GM19025 (cell line): ENCODE measurements around the gene RAP1GAP.

Experiments
- ATAC-seq: cut with Tn5 transposase; IDR thresholded peaks from one replicate; pipeline ENCODE4 v1.9.1; 2021; ENCODE audit warnings: mild to moderate bottlenecking, low read depth, moderate library complexity; ENCODE audit not compliant: unreplicated experiment

The RAP1GAP gene

DNA sequence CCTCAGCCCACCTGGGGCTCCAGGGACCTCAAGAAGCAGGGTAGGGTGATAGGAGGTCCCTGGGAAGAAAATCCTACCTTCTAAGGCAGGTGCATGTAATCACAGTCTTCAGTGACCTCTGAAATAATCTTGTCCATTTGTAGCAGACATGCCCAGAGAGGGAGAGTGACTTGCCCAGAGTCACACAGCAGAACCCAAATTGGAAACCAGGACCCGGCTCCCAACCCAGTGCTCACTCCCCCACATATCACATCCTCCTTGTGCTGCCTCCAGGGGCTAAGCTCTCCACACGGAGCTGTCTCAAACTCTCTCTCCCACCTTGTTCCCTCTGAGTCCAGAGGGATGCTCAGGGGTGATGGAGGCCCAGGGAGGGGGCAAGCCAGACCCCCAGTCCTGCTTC is 72.5 kb downstream of the RAP1GAP start:
- no peak for ATAC-seq

DNA sequence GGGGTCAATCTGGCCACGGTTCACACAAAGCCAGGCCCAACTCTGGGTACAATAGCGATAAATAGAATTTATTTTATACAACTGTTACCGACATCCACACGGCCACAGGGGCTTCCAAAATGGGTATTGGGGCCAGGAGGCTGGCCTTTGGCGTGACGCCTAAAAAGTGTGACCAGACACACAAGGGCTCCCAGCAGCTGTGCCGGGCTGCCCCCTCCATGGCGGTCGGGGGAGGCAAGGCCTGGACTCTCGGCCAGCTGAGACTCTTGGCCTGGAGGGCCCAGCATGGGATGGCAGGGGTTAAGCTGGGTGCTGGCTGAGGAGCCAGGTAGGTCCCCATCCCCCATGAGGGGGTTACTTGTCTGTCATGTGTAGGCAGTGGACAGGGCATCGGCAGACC is 73.0 kb downstream of the RAP1GAP start:
- ATAC-seq: no peak

DNA sequence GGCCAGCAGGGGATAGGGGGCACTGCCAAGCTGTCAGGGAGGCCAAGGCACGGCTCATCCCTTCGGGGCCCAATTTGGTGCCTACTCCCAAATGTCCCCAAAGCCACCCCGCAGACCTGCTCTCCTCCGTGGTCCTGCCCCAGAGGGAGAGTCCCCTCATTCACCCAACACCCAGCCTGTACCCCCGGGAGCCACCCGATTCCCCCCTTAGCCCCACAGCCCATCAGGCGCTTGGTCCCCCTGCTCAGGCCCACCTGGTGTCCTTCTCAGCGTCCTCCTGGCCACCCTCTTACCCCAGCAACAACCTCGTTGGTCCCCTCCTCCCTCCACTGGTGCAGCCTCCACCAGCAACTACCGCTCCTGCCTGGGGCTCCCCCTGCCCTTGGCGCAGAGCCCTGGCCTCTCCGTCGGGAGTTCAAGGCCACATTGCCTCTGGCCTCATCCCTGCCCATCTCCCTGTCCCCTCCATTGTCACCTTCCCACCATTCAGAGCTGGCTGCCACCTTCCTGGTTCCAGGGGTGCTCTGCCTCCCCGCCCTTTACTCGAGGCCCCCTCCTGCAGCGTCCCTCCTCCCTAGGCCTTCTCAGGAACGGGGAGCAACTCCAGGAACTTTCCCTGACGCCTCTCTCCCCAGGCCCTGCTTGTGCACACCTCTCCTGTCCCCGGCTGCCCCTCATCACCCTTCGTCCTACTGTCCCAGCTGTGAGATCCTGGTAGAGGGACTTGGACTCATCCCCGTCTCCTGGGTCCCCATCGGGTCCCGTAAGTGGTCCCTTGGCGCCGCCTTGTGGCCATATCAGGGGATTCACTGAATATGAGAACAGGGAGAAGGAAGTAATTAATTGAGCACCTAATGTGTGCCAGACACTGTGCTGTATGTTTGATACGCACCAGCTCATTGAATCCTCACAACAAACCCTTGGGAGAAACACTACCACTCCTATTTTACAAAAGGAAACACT is 73.9 kb downstream of the RAP1GAP start:
- ATAC-seq: no peak

DNA sequence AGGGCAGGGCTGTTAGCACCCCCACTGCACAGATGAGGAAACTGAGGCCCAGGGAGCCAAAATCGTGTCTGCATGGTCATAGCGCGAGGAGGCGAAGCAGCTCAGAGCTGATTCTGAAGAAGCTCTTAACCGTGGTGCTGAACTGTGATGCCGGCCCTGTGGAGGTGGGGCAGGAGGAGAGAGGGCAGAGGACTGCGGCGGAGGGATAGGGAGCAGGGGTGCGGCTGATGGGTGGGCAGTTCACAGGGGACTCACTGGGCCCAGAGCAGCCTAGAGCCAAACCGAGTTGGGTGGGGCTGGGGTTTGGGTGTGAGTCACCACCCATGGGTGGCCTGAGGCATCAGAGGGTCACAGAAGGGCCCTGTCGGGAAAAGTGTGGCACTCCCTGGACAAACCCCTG is 74.7 kb downstream of the RAP1GAP start:
- no peak for ATAC-seq

DNA sequence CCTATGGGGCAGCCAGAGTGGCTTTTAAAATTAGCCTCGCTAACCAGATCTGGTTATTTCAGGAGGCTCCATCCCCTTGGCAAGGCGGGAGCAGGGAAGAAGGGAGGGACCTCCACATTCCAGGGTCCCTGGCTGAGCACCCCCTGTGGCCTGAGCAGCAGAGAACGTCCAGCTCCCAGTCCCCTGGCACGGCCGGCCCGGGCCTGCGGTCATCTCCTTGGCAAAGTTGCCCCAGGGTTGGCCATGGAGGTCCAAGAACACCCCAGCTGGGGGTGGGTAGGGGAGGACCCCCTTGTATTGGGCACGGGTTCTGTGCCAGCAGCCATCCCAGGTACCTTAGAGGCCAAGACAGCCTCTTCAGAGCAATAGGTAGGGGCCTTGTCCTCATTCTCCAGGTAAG is 75.9 kb downstream of the RAP1GAP start:
- ATAC-seq: no peak

DNA sequence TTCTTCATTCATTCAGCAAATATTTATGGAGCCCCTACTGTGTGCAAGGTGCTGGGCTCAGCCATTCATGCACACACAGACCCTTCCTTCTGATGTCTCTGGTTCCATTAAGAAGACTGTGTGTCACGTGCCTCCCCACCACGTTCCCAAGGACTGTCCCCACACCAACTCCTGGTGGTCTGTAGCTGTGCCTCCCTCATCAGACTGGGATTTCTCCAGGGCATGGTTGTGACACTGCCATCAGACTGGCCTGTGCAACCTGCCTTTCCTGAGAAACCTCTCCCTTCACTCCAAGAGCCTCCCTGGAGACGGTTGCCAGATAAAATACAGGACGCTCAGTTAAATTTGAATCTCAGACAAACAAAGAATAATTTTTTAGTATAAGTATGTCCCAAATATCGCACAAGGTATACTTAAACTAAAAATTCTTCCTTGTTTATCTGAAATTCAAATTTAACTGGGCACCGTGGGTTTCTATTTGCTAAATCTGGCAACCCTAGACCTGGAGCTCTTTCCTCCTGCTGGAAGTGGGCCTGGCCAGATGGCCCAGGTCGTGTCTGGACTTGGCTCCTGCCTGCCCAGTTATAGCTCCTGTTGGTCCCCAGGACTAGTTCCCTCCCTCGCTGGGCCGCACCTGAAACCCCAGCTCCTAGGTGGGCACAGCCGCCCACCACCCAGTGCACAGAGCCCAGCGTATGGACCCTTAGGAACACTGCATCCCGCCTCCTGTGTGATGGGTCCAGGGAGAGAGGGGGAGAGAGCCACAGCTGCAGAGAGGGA is 76.9 kb downstream of the RAP1GAP start:
- ATAC-seq: no peak

DNA sequence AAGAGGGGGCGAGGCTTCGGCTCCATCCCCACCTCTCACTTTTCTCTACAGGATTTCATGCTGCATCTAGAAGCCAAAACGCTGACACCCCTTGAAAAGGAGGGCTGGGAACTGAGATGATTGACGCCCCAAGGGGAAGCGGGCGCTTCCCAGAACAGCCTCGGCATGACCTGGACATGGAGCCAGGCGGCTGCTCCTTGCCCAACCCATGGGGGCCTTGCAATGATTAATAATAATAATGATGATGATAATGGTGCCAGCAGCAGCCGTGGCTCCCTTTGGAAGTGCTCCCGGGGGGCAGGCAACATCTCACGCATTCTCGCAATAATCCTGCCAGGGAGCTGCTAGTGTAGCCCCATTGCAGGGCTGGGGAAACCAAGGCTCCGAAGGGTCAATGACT is 78.2 kb downstream of the RAP1GAP start:
- no peak for ATAC-seq

DNA sequence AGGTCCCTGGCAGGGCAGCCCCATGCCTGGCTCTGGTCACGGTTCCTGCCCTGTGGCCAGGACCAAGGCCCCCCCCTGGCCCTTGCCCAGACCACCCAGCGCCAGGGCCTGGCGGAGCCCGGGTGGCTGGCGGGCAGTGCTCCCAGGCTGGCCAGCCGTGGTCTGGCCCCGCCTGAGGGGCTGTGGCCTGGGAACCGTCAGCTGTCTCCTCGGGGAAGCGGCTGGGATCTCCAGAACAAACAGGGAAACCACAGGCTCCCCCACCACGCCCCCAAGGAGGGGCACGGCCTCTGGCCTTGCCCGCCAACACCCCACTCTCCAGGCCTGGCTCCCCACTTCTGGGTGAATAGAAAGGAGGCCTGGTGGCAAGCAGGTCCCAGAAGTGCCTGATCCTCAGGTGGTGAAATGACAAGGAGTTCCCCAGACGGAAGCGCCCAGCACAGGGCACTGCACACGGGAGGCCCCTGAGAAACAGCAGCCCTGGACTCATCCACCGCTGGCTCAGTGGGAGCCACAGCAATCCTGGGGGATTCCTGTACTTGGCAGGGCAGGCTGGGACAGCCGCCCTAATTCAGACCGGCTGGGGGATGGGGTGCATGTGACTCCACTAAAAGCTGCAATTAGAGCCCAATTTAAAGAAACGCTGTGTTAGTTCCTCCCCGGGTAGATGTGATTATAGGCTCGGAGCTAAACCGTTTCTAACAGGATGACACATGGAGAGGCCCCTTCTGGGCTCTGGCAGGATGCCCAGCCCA is 78.9 kb downstream of the RAP1GAP start:
- ATAC-seq: no peak

DNA sequence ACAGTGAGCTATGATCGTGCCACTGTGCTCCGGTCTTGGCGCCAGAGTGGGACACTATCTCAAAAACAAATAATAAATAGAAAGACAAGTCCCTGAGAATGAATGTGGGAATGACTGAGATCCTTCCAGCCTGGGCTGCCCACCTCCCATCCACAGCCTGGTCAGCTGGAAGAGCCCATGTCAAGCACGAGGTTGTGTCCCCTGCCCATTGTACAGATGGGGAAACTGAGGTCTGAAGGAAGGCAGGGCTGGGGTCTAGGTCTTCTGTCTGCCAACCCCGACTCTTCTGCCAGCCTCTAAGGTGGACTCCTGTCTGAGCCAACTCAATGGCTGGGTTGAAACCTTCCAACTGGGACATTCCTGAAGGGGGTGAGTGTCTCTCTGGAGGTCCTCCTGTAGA is 79.5 kb downstream of the RAP1GAP start:
- ATAC-seq: no peak

DNA sequence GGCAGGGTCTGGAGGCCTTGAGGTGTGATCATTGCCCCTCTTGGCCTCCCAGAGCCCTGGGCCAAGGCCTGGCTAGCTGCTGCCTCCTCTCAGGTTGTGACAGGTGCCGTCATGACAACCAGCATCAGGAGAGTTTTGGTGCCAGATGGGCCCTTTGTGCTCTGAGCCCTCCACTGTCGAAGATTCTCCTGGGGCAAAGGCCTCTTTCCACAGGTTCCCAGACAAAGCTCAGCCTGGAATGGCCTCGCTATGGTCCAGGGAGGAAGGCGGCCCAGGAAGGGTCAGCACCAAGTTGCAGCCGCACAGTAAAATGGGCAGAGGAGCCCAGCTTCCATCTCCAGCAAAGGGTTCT is 81.6 kb downstream of the RAP1GAP start:
- no peak for ATAC-seq

DNA sequence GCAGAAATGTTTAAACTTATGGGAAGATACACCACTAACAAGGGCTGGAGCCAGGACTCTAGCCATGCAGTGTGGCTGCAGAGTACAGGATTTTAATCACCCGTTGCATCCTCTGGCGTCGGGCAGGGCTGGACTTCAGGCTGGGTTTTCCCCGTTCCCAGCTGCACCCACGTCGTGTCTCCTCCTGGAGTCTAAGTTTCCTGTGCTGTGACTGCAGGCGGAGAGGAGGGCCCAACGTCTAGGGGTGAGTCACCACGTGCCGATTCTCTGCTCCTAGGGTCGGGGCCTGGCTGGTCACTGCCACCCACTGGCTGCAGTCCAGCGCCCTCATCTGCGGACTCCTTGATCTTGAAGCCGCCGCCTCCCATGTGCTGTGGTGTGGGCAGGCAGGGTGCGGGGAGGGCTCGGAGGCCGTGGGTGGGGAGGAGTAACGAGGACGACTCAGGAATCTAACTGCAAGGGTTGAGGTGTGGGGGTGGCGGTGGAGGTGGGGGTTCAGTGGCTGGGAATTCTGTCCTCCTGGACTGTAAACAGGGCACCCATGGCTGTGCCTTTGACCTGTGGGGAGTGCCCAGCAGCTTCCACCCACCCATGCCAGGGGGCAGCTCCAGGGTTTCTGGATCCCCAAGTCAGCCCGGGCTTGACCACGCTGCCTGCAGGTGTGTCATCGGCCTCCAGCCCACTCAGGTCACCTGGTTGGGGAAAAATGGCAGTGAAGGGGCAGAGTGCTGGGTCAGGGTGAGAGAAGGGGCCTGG is 82.1 kb downstream of the RAP1GAP start:
- ATAC-seq: no peak

DNA sequence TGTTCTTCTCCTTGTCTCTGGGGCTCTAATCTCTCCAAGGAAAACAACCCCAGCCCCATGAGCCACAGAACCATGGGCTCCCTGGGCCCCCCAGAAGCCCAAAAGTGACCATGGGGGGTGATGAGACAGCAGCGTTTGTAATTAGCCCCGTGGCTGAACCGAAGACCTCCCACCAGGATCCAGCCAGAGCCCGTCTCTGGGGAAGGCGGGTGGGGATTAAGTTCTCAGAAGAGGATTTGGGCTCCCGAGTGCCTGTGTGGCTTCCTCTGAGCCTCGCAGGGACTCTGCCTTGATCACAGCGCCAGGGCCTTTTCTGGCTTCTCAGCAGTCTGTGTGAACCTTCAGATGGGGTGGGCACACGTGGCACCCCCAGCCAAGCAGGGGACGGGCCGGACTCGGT is 82.9 kb downstream of the RAP1GAP start:
- no peak for ATAC-seq

DNA sequence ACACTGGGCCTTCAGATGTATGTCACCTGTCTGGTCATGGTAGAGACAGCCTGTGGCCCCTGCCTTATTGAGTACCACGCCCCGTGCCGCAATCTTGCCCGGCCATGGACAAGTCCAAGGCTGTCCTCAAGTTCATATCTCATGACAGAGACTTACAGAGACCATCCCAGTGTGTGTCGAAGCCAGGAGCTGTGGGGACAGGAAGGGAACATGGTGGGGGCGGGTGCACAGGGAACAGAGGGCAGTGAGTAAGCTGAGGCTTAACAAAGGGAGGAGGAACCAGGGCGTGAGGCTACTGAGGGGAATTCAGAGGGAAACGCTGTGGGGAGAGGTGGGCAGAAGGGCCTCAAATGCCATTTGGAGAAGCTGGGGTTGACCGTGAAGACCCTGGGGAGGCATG is 84.1 kb downstream of the RAP1GAP start:
- ATAC-seq: no peak

DNA sequence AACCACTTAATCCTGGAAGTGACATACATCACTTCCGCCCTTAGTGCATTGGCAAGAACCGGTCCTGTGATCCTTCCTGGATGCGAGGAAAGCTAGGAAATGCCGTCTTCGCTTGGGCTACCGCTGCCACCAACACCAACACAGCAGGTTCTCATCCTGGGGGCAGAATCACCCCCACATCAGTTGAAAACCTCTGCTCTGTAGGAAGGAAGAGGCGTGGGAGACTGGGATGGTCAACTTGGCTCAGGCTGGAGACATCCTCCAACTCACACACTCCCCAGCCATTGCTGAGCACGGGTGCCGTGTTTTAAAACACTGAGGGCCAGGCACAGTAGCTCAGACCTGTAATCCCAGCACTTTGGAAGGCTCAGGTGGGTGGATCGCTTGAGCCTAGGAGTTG is 85.1 kb downstream of the RAP1GAP start:
- no peak for ATAC-seq

DNA sequence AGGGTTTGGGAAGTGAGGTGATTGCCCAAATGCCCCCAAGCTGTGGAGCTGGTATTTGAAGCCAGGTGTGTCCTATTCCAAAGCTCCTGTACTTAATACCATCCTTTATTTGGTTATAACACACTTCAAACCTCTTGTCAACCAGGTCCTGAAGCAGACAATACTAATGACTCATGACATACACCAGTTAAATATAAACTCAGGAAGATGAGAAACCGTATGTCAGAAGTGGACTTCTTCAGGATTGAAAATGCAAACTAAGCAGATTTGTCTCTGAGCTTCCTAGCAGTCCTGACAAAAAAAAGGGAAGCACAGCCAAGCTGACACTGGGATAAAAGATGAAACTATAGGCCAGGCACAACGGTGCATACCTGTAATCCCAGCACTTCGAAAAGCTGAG is 89.4 kb downstream of the RAP1GAP start:
- no peak for ATAC-seq

DNA sequence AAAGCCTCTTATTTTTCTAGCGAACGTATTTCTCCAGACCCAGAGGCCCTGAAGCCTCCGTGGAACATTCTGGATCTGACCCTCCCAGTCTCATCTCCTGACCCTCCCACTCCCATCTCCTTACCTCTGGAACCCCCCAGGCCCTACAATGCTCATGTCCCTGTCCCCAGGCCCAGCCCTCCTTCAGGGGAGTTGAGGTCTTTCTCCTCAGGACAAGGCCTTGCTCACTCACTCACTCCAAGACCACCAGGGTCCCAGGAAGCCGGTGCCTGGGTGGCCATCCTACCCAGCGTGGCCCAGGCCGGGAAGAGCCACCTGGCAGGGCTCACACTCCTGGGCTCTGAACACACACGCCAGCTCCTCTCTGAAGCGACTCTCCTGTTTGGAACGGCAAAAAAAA is 91.2 kb downstream of the RAP1GAP start:
- no peak for ATAC-seq

DNA sequence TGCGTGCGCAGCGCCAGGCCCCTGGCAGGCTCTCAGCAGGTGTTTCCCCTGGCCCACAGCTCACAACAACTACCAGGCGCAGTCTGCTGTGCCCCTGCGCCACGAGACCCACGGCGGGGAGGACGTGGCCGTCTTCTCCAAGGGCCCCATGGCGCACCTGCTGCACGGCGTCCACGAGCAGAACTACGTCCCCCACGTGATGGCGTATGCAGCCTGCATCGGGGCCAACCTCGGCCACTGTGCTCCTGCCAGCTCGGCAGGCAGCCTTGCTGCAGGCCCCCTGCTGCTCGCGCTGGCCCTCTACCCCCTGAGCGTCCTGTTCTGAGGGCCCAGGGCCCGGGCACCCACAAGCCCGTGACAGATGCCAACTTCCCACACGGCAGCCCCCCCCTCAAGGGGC is 91.8 kb downstream of the RAP1GAP start:
- no peak for ATAC-seq

DNA sequence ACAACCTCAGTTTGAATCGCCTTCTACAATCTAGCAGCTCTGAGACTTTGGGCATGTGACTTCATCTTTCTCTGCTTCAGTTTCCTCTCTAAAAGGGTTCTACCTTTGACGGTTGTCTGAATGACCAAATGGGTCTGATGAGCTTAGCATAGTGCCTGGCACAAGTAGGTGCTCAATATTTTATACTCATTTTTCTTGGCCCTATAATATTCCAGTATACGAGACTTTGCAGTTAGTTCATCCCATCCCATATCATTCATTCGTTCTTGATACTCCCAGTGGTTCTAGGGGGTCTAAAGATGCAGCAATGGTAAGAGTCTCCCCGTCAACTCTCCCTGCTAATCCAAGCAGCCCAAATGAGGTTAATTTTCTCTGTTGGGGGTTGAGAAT is 92.4 kb downstream of the RAP1GAP start:
- no peak for ATAC-seq

DNA sequence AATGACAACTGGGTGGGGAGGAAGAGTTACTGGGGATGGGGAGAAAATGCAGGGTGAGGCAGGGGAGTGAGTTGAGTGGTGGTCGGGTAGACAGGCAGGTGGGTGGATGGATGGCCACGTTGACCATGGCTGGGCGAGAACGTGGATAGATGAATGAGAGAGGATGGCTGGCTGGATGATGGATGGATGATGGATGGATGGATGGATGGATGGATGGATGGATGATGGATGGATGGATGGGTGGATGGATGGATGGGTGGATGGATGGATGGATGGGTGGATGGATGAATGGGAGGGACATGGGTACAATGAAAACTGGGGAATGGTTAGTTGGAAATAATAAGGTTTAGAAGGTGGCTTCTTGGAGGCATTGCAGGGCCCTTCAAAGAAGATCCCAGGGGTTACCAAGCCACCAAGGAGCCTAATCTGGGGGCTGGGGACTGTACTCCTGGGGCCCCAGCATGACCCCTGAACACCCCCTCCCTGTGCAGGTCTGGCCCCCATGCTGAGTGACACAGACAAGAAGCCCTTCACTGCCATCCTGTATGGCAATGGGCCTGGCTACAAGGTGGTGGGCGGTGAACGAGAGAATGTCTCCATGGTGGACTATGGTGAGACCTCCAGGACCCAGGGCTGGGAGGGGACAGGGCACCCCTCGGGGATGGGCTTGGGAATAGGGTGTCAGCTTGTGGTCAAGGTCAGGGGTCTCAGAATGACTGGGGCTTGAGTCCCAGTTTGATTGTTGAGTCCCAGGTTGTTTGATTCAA is 92.9 kb downstream of the RAP1GAP start:
- ATAC-seq: no peak
